GM21786 (cell line): Measurements from ENCODE around the gene ATIC.

ENCODE experiments used
- ATAC-seq: cut with Tn5 transposase; IDR thresholded peaks from one replicate; pipeline ENCODE4 v1.9.1; 2021; ENCODE audit not compliant: unreplicated experiment

ATIC gene

GRCh38 chr2:215311625-215312396, at the start of gene ATIC:
ATIC (plus strand) TSS chr2:215312059; CDS start chr2:215312143, 84 bp downstream.
- ATAC-seq = peak; percentile 99

DNA sequence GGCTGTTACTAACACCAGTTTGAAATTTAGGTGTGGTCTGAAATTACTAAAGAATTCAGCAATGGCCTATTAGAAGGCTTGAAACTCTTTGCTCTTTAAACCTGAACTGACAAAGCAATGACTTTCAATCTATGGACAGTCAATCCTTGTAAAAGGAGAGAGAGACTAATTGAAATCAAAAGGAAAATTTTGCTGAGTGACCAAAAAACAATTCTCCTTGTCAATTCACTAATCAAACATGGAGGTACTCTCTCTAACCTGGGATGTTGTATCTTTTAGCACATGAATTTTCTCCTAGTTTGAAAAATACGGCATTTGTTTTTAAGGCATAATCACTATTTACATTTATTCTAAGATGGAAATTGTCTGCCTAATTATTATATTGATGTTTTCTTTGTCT, 49.6 kb upstream of the ATIC start:
- no peak for ATAC-seq

DNA sequence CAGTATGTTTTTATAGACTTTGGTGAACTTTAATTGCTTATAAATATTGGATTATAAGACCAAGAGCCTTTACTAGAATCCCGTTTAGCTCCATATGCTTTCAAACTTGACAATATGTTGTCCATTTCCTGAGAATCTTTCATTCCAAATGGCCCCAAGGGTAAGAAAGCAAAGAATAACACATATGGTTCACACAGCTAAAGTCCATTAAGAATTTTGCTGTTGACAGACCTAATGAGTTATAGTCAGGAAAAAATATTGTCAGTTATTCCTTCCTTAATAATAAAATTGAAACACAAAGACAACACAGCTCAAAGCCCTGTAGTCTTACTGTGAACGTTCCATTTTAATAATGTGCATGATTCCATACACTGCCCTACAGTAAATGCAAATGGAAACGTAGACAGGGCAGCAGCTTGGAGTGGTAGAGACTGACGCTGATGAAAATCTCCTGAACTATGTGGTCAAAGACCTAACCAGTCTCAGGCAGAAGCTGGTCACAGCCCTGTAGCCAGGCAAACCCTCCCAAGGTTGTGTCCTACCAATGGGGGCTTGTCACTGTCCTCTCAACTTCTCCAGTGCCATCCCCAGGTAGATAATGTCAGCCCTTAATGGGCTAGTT, 49.0 kb upstream of the ATIC start:
- ATAC-seq = no peak

- no peak for ATAC-seq
Observed at GRCh38 chr2:215264374-215264773, 47.5 kb upstream of the ATIC start.

GRCh38 chr2:215269397-215270117, 42.3 kb upstream of the ATIC start:
- ATAC-seq = no peak

DNA sequence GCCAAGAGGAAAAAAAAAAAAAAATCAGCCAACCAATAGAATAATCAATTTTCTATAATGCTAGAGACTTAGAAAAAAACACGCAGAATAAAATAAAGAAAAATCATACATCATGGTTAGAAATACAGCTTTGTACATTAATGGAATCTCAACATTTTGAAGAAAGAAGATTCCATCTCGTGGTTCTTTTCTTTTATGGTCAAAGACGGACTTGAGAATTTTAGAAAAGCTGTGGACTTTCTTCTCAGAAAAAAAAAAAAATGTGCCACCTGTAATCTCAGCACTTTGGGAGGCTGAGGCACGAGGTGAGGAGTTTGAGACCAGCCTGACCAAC, 41.8 kb upstream of the ATIC start:
- no peak for ATAC-seq

DNA sequence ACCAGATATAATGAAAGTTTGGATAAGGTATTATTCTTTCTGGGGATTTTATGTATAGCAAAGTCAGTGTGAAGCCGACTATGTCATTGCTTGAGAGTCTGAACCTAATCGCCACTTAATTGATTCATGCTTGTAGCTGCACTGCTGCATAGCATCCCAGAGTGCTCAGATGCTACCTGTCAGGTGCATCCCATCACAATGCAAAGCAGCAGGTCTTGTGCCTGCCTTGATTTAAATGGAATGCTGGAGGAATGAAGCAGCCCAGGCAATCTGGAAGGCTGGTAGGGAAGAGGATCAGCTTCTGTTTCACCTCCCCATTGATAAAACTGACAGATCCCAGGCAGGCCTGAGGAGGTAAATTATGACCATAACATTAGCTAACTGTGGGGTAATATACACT, 40.4 kb upstream of the ATIC start:
- no peak for ATAC-seq

DNA sequence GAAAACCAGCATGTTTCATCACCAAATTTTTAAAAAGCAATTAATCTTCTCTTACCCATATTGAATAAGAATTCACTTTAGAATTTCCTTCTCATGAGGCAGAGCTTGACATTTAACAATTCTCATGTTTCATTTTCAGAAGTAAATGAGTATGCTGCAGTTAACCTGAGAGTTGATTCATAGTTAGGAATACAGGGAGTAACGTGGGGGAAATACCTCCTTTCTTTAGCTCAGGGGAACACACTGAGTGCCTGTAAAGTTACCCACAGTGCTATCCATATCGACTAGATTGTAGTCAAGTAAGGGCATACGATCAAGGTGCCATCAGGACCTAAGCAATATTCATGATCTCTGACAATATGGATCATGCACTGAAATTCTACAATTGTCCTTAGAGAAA, 38.9 kb upstream of the ATIC start:
- peak; percentile 69 for ATAC-seq

DNA sequence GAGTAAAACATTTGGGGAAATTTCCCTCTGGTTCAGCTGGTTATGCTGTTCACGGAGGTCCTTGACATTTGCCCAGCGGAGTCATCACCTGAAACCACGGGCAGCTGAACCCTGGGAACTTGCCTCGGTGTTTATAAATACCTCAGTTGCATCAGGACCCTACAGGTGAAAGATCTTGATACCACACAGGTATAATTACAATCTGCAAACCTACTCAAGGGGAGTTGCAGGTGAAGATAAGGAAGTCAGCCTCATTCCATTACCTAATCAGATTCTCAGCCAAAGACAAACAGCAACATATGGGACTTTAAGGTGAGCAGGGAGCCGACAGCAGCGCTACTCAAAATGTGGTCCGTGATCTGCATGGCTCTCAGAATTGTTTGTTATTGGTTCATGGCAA, 37.0 kb upstream of the ATIC start:
- no peak for ATAC-seq

GRCh38 chr2:215275824-215276223, 36.0 kb upstream of the ATIC start:
- no peak for ATAC-seq

DNA sequence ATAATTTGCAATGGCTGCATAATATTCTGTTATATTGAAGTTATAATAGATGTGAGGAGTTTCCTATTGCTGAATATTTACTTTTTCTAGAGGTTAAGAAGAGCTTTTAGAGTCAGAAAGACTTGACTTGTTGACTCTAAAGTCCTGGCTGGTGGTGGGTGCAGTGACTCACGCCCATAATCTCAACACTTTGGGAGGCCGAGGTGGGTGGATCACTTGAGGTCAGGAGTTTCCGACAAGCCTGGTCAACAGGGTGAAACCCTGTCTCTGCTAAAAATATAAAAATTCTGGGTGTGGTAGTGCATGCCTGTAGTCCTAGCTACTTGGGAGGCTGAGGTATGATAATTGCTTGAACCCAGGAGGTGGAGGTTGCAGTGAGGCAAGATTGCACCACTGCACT, 33.9 kb upstream of the ATIC start:
- ATAC-seq = no peak

GRCh38 chr2:215280326-215280725, 31.5 kb upstream of the ATIC start:
- peak; percentile 67 for ATAC-seq

- ATAC-seq = no peak
Observed at GRCh38 chr2:215283221-215283620, 28.6 kb upstream of the ATIC start.

- no peak for ATAC-seq
Observed at GRCh38 chr2:215286309-215286708, 25.6 kb upstream of the ATIC start.

DNA sequence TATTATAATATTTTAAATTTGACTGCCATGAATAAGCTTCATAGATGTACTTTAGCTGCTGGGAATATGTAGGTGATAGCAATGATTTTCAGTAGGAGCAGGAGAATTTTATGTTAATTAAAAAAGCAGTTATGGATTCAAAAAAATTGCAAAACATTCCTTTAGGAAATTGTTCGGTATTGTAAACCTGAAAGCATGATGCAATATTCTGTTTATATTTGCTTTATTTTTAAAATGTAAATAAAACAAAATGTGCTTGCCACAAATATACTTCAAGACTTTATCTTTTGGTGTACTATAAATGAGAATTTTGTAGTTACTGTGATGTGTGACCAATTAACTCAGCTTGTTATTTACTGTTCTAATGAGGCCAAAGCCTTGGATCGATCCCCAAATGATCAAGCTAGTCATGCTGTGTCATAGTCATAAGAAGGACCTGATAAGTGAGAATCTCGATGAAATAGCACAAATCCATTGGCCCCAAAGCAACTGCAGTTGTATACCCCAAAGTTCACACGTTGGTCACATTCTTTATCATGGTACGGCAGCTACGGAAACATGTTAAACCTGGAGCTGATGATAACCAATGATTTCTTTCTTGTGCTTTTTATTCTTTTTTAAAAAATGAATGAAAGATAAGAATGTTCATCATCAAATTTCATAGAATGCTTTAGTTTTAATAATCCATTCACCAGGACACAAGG, 23.6 kb upstream of the ATIC start:
- no peak for ATAC-seq

DNA sequence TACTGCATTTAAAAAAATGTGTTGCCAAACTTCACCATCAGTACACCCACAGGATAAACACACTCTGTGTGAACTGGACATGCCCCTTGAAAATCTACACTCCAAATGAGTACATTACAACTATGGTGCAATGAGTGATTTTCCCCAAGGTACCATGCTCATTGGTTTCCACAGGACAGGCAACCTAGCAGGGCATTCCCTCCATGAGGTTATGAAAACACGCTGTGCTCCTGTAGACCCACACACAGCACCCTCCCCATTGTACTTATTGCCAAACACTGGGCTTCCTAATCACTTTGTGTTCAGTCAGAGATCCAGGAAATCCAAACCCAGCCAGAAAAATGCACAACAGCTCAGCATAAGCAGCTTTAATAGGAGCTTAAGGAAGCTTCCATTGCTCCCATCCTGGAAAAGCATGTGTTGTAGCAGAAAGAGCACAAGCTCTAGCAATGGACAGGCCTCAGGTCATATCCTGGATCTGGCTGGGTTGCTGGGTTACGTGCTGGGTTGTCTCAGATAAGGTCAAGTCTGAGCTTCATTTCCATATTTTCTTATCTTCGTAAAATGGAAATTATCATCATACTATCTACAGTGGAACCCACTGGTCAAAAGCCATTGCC, 20.8 kb upstream of the ATIC start:
- no peak for ATAC-seq

- no peak for ATAC-seq
Observed at GRCh38 chr2:215293879-215294278, 18.0 kb upstream of the ATIC start.

DNA sequence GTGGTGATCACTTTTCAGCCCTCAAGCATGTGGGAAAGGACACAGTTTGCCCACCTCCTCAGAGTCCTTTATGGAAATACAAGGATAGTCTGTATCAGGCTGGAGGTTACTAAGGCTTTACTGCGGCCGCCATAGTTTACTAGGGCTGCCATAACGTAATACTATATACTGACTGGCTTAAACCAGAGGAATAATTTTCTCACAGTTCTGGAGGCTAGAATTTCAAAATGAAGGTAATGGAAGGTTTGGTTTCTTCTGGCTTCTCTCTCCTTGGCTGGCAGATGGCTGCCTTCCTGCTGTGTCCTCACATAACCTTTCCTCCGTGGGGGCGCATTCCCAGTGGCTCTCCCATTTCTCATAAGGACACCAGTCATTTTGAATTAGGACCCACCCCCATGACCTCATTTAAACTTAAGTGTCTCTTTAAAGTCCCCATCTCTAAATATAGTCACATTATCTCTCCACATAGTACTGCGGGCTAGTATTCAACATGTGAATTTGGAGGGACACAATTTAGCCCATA, 12.5 kb upstream of the ATIC start:
- no peak for ATAC-seq

DNA sequence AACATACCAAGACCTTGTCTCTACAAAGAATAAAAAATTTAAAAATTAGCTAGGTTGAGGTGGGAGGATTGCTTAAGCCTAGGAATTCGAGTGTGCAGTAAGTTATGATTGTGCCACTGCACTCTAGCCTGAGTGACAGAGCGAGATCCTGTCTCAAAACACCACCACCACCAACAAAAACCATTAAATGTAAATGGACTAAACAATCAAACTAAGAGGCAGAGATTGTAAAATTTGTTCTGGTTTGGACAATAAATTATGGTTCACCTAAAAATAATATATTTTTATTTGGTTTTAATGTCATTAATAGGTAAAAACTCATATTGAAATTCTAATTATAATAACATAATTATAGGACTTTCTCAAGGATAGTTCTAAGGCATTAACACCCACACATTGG, 9.9 kb upstream of the ATIC start:
- ATAC-seq = no peak

DNA sequence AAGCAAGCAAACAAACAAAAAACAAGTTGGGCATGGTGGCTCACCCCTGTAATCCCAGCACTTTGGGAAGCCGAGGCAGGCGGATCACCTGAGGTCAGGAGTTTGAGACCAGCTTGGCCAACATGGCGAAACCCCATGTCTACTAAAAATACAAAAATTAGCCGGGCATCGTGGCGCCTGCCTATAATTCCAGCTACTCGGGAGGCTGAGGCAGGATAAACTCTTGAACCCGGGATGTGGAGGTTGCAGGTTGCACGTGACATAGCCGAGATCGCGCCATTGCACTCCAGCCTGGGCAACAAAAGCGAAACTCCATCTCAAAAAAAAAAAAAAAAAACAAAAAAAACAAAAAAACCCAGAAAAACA, 617 bp upstream of the ATIC start:
- peak; percentile 18 for ATAC-seq

- no peak for ATAC-seq
Observed at GRCh38 chr2:215313255-215313613, 1.4 kb downstream of the ATIC start.
